HEK293 (cell line): ENCODE measurements around the gene SIGLEC10.

Experiments
- CTCF ChIA-PET: fragments of 350-600 bp; formaldehyde crosslinking; extraction: SDS; loops from one replicate; lab custom pipeline; 2021; ENCODE audit warnings: antibody characterized with exemption; lab: Yijun Ruan, JAX
- POLR2A ChIA-PET: fragments of 300-600 bp; formaldehyde crosslinking; extraction: SDS; loops from one replicate; lab custom pipeline; 2020; ENCODE audit warnings: antibody characterized with exemption, inconsistent platforms; lab: Yijun Ruan, JAX
- H3K27ac ChIP-seq: fragments of 200-500 bp; sonication (Bioruptor generic); 2 replicates; pipeline ENCODE4 v1.5.1; 2014; ENCODE audit warnings: low read depth, low read length, control low read depth, inconsistent platforms; ENCODE audit errors: extremely low read depth
- H3K36me3 ChIP-seq, 2 experiments: fragments of 200-500 bp in 1 of 2; sonication (Bioruptor generic) in 1 of 2; 1 replicate in 1 of 2; 2 replicates in 1 of 2; pipeline ENCODE4 v1.5.1; 2014 to 2017; ENCODE audit warnings: inconsistent platforms in 2 of 2, low read length in 2 of 2; ENCODE audit not compliant: control insufficient read depth in 2 of 2, insufficient read depth in 1 of 2
- H3K4me1 ChIP-seq: fragments of 200-500 bp; sonication (Bioruptor generic); 2 replicates; pipeline ENCODE4 v1.5.1; 2014; ENCODE audit warnings: mild to moderate bottlenecking, low read length, inconsistent platforms; ENCODE audit not compliant: control insufficient read depth, insufficient read depth
- H3K4me3 ChIP-seq: 2 replicates; pipeline ENCODE4 v1.5.1; 2011; ENCODE audit warnings: low read depth, mild to moderate bottlenecking, control low read depth, low read length, moderate library complexity
- H3K9me3 ChIP-seq: fragments of 200-500 bp; sonication (Bioruptor generic); 2 replicates; pipeline ENCODE4 v1.5.1; 2014; ENCODE audit warnings: low read depth, low read length, inconsistent platforms; ENCODE audit not compliant: control insufficient read depth, insufficient read depth
- EGR2 ChIP-seq: fragments of 450-650 bp; formaldehyde crosslinking; IDR thresholded peaks from 2 replicates; pipeline ENCODE4 v1.5.1; 2016; ENCODE audit warnings: low read depth, missing biosample characterization, missing genetic modification characterization
- MYNN ChIP-seq: fragments of 450-650 bp; formaldehyde crosslinking; IDR thresholded peaks from 2 replicates; pipeline ENCODE4 v1.5.1; 2016; ENCODE audit warnings: missing biosample characterization, missing genetic modification characterization, borderline replicate concordance
- REST ChIP-seq: fragments of 450-650 bp; formaldehyde crosslinking; IDR thresholded peaks from 2 replicates; pipeline ENCODE4 v1.5.1; 2016; ENCODE audit warnings: missing biosample characterization, missing genetic modification characterization
- ZBTB49 ChIP-seq: fragments of 450-650 bp; formaldehyde crosslinking; IDR thresholded peaks from 2 replicates; pipeline ENCODE4 v1.5.1; 2016; ENCODE audit warnings: missing biosample characterization, missing genetic modification characterization, low read depth
- ZBTB6 ChIP-seq: fragments of 450-650 bp; formaldehyde crosslinking; IDR thresholded peaks from 2 replicates; pipeline ENCODE4 v1.5.1; 2017; ENCODE audit warnings: missing biosample characterization, missing genetic modification characterization
- ZNF157 ChIP-seq: fragments of 450-650 bp; formaldehyde crosslinking; IDR thresholded peaks from 2 replicates; pipeline ENCODE4 v1.5.1; 2016; ENCODE audit warnings: missing biosample characterization, missing genetic modification characterization
- ZNF18 ChIP-seq: fragments of 450-650 bp; formaldehyde crosslinking; IDR thresholded peaks from 2 replicates; pipeline ENCODE4 v1.5.1; 2016; ENCODE audit warnings: missing biosample characterization, missing genetic modification characterization
- ZNF324 ChIP-seq: fragments of 450-650 bp; formaldehyde crosslinking; IDR thresholded peaks from 2 replicates; pipeline ENCODE4 v1.5.1; 2016; ENCODE audit warnings: missing biosample characterization, missing genetic modification characterization
- ZNF518A ChIP-seq: fragments of 450-650 bp; formaldehyde crosslinking; conservative IDR thresholded peaks from 2 replicates; pipeline ENCODE4 v1.5.1; 2016; ENCODE audit warnings: low read depth, missing biosample characterization, missing genetic modification characterization
- ZNF785 ChIP-seq: fragments of 450-650 bp; formaldehyde crosslinking; IDR thresholded peaks from 2 replicates; pipeline ENCODE4 v1.5.1; 2016; ENCODE audit warnings: missing biosample characterization, missing genetic modification characterization
- ZNF837 ChIP-seq: fragments of 450-650 bp; formaldehyde crosslinking; IDR thresholded peaks from 2 replicates; pipeline ENCODE4 v1.5.1; 2016; ENCODE audit warnings: missing biosample characterization, missing genetic modification characterization

SIGLEC10 gene

GRCh38 chr19:51372021-51372648, 45.3 kb downstream of the SIGLEC10 start (continued):
- no peak for TF ChIP-seq ZNF518A (tag by site-specific recombination)
- TF ChIP-seq ZNF157: no peak
- TF ChIP-seq ZBTB49 (tag by site-specific recombination): no peak

- Histone ChIP-seq H3K27ac (no peak overlapping the region), H3K36me3 (no peaks in the 10 kb centered on the region)
- TF ChIP-seq ZBTB6 (tag by site-specific recombination): no peak
- no peak for TF ChIP-seq EGR2 (tag by site-specific recombination)
- no peak for TF ChIP-seq ZNF837 (tag by site-specific recombination)
- no peak for TF ChIP-seq MYNN
- TF ChIP-seq ZNF324 (tag by site-specific recombination): no peak
- TF ChIP-seq, all 188 proteins: peak for 0
- no peaks in the 10 kb centered on the region; the same call in 1 of the 2 replicates for H3K4me1 ChIP-seq
- H3K9me3 ChIP-seq: no peaks in the 10 kb centered on the region
- ChIA-PET CTCF (no interaction called here), POLR2A (interaction anchor here (0.7 kb wide), 1 partner anchor 13 kb away, joined by 3 read pairs; no protein-coding TSS in a partner anchor)
- H3K4me3 ChIP-seq: no peak overlapping the region
Measured at GRCh38 chr19:51371186-51371690, 46.2 kb downstream of the SIGLEC10 start.

GRCh38 chr19:51370230-51370629, 47.2 kb downstream of the SIGLEC10 start:
- ChIA-PET CTCF (no interaction called here), POLR2A (interaction anchor here (0.5 to 0.6 kb wide), 2 partner anchors 13 to 33 kb away, joined by 3 to 6 read pairs; no protein-coding TSS in a partner anchor)
- Histone ChIP-seq H3K27ac (no peak overlapping the region), H3K4me3 (no peak overlapping the region), H3K4me1 (peaks cover 3% of the 10 kb centered on the region), H3K9me3 (no peaks in the 10 kb centered on the region), H3K36me3 (no peaks in the 10 kb centered on the region)
- TF ChIP-seq REST (tag by site-specific recombination) (no peak), ZNF18 (tag by site-specific recombination) (no peak), ZNF785 (tag by site-specific recombination) (no peak), MYNN (no peak)
